ENCODE measurements around the gene MRNIP. TPM values are rescaled to one million over a fixed set of nuclear protein-coding genes. Genes with fewer than 3 reads are reported as not detected.

Gene MRNIP
- total RNA-seq, 1 donor from 2014 or later, result 38.9 TPM

DNA sequence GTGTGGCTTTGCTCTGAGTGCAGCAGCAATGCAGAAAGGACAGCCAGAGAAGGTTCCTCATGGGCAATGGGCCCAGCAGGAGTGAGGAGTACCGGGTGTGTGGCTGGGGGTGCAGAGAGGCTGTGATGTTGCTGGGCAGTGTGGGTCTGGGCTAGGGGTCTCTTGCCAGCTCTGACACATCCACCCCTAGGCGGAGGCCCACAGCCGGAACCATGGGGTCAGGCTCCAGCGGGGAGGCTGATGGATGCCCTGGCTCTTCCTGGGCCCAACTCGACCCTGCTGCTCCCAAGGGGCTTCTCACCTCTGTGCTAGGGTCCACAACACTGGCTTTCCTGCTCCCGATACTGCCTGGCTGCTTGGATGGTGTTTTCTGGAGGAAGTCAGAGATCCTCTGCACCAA is 29.2 kb upstream of the MRNIP start:
- no peak for DNase-seq

DNA sequence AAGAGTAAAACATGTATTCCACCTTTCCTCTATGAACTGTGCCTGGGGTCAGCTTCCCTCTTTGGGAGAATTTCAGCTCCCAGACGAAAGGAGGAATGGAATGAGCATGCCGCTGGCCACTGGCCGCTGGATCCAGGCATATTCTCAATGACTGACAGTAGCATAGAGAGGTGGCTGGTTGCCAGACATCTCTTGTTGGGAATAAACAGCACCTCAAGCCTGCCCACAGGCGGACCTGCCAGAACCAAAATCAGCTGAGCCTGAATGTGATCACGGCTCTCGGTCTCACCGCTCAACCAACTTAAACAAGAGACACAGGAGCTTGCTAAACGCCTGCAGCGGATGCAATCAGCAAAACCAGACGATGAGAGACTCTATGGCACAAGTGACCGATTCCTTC is 28.5 kb upstream of the MRNIP start:
- no peak for DNase-seq

DNA sequence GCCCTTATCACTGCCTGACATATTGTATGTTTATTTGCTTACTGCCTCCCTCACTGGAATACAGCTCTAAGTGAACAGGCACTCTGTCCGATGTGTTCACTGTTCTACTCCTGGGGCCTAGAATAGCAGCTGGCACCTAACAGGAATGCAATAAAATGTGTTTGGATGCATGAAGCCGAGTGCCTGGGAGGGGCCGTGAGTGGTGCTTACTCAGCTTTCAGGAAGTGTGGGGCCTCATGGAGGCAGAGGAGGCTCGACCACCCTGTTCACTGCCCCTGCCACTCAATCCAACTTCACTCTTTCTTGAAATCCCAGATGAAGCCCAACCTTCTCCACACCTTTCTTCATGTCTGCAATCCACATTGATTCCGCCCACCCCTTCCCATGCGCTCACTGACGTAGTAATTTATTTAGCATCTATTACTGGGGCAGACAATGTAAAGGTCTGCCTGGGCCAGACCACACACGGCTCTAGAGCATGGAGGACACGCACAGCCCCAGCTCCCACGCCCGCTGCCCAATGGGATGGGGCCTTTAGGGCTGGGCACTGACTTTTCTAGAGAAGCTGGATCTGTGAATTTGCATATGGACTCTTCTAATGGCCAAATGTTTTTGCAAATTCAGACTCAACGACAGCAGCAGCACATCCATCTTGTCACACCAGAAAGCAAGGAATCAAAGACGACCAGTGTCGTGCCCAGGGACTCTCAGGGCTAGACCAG is 27.7 kb upstream of the MRNIP start:
- no peak for DNase-seq

DNA sequence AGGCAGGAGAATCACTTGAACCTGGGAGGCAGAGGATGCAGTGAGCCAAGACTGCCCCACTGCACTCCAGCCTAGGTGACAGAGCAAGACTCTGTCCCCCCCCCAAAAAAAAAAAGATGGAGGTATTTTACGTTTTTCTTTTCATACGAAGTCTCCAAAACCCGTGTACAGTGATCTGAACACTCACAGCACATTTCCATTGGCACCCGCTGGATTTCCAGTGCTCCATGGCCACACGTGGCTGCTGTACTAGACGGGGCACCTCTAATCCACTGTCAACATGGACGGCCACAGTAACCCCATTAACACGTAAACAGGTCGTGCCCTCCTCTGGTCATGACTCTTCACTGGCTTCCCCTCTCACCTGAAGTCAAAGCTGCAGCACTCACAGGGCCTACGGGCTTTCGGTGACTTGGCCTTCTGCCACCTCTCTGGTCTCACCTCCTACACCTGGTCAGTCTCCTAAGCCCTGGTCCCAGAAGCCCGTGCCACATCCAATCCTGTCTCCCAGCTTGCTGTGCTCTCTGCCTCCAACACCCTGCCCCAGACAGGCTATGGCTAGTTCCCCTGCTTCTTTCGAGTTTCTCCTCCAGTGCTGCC is 27.0 kb upstream of the MRNIP start:
- DNase-seq, result no peak

DNA sequence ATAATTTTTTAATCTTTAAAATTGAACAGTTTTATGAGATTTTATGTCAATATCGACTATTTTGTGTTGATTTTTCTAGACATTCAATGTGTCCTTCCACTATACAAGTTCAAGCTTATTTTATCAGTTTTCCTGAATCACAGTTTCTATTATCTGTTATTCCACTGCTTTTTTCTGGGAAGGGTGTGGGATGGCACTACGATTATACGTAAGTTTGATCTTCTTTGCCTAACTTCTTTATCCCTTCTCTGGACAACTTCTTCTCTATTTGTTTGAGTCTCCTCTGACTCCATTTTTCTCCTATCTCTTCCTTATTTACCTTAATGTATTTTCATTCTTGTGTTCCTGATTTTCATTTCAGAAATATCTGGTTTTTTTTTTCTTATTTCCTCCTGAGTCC is 24.5 kb upstream of the MRNIP start:
- no peak for DNase-seq

DNA sequence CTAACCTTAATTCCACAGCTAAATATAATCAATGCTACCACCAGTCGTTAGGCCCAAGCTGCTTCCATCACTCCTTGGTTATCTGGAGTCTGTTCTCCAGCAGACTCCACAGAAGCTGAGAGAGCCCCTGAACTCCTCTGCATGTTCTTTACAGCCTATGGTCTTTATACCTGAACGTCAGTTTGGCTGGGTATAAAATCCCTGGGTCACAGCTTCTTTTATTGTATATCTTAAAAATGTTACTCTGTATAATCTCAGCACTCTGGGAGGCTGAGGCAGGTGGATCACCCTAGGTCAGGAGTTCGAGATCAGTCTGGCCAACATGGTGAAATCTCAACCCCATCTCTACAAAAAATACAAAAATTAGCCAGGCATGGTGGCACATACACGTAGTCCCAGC is 23.7 kb upstream of the MRNIP start:
- no peak for DNase-seq

GRCh38 chr5:179880848-179881590 is 22.4 kb upstream of the MRNIP start:
- no peak for DNase-seq

GRCh38 chr5:179880066-179880650 is 21.5 kb upstream of the MRNIP start:
- no peak for DNase-seq

DNA sequence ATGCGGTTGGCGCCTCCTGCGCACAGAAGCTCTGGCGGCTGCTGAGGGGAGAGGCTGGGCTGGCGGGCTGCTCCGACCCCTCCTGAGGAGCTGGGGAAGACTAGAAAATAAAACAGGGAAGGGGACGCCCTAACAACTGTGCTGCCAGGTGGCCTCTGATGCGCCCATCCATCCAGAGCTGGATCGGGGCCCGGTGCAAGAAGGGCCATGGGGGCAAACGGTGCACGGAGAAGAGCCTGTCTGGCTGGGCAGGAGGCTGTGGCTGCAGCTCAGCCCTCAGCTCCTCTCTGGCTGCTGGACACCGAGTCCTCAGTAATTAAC is 21.0 kb upstream of the MRNIP start:
- no peak for DNase-seq

DNA sequence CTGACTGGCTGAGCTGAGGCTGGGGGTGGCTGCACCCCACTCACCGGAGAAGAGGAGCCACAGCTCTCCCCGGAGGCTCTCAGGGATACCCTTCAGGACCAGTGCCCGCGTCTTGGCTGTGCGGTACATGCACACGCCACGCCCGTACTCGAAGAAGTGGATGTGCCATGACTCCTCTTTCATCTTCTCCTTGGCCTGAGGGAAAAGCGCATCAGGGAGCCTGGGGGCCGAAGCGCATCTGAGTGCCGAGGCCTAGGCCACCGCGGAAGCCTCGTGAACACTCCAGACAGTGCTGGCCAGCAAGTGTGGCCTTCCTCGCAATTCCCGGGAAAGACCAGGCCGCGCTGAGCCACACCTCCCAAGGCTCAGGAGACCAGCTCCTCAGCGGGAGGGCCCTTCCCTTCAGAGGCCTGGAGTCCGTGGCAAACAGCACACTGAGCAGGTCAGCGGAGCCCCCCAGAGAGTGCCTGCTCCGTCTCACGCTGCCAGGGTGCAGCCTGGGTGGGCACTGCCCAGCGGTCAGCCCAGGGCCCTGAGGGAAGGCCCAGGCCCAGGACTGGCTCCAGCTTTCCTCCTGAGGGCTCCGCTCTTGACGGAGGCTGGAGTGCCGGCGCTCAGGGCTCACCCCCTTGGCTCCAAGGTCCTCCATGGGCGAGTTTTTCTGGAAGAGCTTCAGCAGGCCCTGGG is 20.5 kb upstream of the MRNIP start:
- DNase-seq, result no peak

GRCh38 chr5:179878222-179879002 is 19.8 kb upstream of the MRNIP start:
- no peak for DNase-seq

DNA sequence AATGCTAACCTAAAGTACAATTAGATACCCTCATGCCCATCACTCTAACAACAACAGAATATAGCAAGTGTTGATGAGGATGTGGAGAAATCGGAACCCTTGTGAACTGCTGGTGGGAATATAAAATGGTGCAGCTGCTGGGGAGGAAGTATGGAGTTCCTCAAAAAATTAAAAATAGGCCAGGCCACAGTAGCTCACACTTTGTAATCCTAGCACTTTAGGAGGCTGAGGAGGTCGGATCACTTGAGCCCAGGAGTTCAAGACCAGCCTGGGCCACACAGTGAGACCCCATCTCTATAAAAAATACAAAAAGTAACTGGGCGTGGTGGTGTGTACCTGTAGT is 18.0 kb upstream of the MRNIP start:
- no peak for DNase-seq

GRCh38 chr5:179875741-179876609 is 17.4 kb upstream of the MRNIP start:
- no peak for DNase-seq

DNA sequence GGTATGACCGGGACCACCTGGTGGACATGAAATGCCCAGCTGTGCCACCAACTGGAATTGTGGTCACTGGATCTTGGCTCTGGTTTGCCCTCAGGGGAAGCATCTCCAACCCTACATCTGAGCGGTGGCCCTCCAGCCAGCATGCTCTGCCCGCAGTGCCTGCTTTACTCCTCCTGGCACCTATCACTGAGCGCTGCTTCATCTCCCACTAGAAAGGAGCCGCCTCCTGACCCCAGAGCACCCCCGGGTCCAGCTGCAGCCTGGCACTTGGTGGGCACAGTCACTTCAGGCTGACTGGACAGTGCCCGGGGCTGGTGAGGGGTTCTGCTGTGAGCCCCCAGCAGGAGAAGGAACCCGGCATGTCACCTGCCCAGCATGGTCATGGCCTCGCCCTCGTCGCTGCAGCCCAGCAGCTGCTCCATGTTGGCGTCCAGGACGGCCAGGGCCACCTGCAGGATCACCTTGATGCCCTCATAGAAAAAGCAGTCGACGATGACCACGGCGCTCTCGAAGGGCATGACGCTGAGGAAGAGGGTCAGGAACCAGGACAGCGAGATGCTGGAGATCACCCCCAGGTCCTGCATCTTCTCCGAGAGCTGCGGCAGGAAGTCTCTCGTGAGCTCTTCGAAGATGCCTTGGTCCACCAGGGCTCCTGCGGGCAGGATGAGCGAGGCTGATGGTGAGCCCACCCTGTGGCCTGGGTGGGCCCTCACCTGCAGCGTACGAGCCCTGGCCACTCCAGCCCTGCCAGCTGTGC is 16.1 kb upstream of the MRNIP start:
- no peak for DNase-seq

GRCh38 chr5:179874136-179874535 is 15.5 kb upstream of the MRNIP start:
- no peak for DNase-seq

DNA sequence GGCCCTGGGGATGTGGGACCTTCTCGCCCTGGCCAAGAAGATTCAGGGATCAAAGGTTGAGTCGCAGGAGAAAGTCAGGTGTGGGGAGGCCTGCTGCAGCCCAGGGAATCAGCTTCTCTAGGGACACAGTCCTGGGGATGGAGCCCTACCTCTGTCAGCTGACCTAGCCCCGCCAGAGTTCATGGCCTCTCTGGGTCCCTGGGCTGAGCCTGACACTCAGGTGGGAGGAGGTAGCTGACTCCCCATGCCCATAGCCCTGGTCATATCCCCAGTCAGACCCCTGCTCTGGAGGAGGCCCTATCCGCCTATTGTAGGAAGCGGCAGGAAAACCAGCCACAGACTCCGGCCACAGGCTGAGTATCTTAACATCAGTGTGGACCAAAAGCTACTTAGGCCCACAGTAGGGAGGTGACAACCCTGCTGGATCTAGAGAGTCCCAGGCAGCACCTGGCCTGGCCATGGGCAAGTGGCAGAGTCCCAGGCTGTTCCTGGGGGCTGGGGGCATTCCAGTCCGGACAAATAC is 15.0 kb upstream of the MRNIP start:
- DNase-seq, result no peak

DNA sequence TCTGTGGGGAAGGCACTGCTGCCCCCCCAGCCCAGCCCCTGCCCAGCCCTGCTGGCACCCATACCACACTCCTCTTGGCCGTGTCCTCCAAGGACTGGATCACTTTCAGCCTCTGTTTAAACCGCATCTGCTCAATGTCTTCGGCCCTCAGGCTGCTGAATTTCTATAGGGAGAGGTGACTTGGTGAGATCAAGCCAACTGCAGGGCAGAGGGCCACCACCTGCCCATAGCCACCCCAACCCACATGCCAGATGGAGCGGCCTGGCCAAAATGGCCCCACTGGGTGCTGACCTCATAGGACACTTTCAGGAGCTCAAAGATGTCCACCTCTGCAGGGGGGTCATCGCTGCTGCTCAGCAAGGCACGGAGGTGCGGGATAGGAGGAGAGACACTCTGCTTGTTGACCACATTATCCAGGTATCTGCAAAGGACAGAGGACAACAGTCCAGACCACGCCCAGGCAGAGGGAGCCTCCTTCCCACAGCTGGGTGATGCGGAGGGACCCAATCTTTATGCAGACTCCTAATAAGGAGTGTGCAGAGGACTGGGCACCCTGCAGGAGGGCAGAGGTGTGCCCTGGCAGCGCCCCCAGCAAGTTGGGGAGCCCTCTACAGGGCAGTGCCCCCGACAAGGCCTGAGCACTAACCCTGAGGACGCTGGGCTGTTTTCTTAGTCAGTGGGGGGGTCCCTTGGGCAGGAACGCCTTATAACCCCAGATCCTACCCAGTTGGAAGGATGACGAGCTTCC is 14.4 kb upstream of the MRNIP start:
- DNase-seq, result no peak

- no peak for DNase-seq
These were observed 13.6 kb upstream of the MRNIP start for GRCh38 chr5:179872055-179872827.

Data from tongue (tissue), 2 donors.